ENCODE results near the gene BMP6. TPM values are rescaled to one million over a fixed set of nuclear protein-coding genes. Genes with fewer than 3 reads are reported as not detected.

The BMP6 gene
- total and polyA plus RNA-seq, 2 donors, result 0.19 to 0.82 TPM

GRCh38 chr6:7832904-7833750 is 107.2 kb downstream of the BMP6 start:
- no peaks in the 10 kb centered on the region for H3K9me3 ChIP-seq (ENCODE audit: control insufficient read depth in 2 of 2, insufficient read depth in 1 of 2, low read length in 1 of 2)
- H3K27ac ChIP-seq (ENCODE audit: low read depth in 1 of 2, low read length in 1 of 2), result no peak overlapping the region
- H3K4me1 ChIP-seq (ENCODE audit: control insufficient read depth in 2 of 2, insufficient read depth in 2 of 2, low read length in 2 of 2), result no peaks in the 10 kb centered on the region
- H3K27me3 ChIP-seq (ENCODE audit: control insufficient read depth in 2 of 2, insufficient read depth in 1 of 2, low read length in 1 of 2), result no peaks in the 10 kb centered on the region
- H3K4me3 ChIP-seq (ENCODE audit: low read length in 2 of 2), result no peak overlapping the region
- 90% methylated on average over 9 of the region's 9 CpGs for WGBS
- H3K36me3 ChIP-seq (ENCODE audit: control insufficient read depth in 2 of 2, insufficient read depth in 2 of 2, low read length in 1 of 2), result no peaks in the 10 kb centered on the region
- DNase-seq (ENCODE audit: low read depth in 6 of 9, low spot score in 9 of 9), result no peak

- no peaks in the 10 kb centered on the region for H3K4me1 ChIP-seq (ENCODE audit: control insufficient read depth in 2 of 2, insufficient read depth in 2 of 2, low read length in 2 of 2)
- no peaks in the 10 kb centered on the region for H3K9me3 ChIP-seq (ENCODE audit: control insufficient read depth in 2 of 2, insufficient read depth in 1 of 2, low read length in 1 of 2)
- no peaks in the 10 kb centered on the region for H3K36me3 ChIP-seq (ENCODE audit: control insufficient read depth in 2 of 2, insufficient read depth in 2 of 2, low read length in 1 of 2)
- no peaks in the 10 kb centered on the region for H3K27me3 ChIP-seq (ENCODE audit: control insufficient read depth in 2 of 2, insufficient read depth in 1 of 2, low read length in 1 of 2)
- WGBS, result 89% methylated on average over 4 of the region's 4 CpGs
- no peak overlapping the region for H3K4me3 ChIP-seq (ENCODE audit: low read length in 2 of 2)
- DNase-seq (ENCODE audit: low read depth in 6 of 9, low spot score in 9 of 9), result no peak
- no peak overlapping the region for H3K27ac ChIP-seq (ENCODE audit: low read depth in 1 of 2, low read length in 1 of 2)
Measured at GRCh38 chr6:7833751-7834070, 107.8 kb downstream of the BMP6 start.

DNA sequence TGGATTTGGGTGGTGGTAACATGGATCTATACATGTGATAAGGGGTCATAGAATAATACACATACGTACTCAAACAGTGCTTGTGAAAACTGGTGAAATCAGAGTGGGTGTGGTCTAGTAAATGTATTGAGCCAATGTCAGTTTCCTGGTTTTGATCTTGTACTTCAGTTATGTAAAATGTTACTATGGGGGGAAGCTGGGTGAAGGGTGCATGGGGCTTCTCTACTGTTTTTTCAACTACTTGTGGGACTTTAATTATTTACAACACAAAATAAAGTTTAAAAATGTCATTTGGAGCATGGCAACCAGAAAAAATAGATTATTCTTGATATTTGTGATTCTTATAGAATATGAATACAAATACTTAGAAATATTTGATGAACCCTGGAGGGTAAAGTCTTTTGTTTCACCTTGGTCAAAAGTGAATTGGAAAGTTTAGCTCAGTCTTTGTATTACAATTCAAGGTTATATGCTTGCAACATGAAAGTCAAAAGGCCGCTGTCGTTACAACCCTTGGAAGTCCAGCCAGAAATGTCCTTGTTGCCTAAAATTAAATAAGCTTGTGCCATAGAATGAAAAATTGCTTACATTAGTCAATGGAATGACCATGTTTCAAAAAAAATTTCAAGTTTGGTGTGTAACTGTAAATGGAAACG is 110.6 kb downstream of the BMP6 start:
- H3K27ac ChIP-seq (ENCODE audit: low read depth in 1 of 2, low read length in 1 of 2), result no peak overlapping the region
- H3K4me3 ChIP-seq (ENCODE audit: low read length in 2 of 2), result no peak overlapping the region
- H3K4me1 ChIP-seq (ENCODE audit: control insufficient read depth in 2 of 2, insufficient read depth in 2 of 2, low read length in 2 of 2), result no peaks in the 10 kb centered on the region
- H3K9me3 ChIP-seq (ENCODE audit: control insufficient read depth in 2 of 2, insufficient read depth in 1 of 2, low read length in 1 of 2), result no peaks in the 10 kb centered on the region
- H3K36me3 ChIP-seq (ENCODE audit: control insufficient read depth in 2 of 2, insufficient read depth in 2 of 2, low read length in 1 of 2), result no peaks in the 10 kb centered on the region
- DNase-seq (ENCODE audit: low read depth in 6 of 9, low spot score in 9 of 9), result no peak
- H3K27me3 ChIP-seq (ENCODE audit: control insufficient read depth in 2 of 2, insufficient read depth in 1 of 2, low read length in 1 of 2), result no peaks in the 10 kb centered on the region
- 96% methylated on average over 4 of the region's 4 CpGs for WGBS

DNA sequence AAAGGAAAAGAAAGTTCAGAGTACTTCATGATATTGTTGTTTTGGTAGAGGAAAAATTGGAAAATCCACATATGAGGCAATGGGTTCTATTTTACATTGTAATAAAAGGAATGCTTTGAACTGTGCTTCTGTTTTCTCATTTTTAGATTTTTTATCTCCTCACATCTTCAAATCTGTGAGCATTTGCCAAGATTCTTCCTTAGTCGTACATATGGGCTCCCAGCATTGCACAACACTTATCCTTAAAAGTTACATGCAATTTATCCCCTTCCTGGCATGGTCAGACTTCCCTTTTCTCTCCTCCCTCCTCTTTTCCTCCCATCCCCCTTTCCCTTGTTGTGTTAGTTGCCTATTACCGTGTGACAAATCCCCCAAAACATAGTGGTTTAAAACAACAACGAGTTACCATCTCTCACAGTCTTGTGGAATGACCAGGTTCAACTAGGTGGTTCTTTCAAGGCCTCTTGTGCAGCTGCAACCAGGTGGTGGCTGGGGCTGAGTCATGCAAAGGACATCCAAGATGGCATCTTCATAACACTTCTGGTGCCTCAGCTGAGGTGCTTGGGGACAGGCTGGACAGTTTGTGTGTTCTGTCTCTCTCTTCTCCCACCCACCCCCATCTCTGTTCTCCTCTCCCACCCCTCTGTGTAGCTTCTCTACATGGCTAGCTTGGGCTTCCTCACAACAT is 116.0 kb downstream of the BMP6 start:
- no peak for DNase-seq (ENCODE audit: low read depth in 6 of 9, low spot score in 9 of 9)
- Histone ChIP-seq H3K4me1 (ENCODE audit: control insufficient read depth in 2 of 2, insufficient read depth in 2 of 2, low read length in 2 of 2) (no peaks in the 10 kb centered on the region), H3K27me3 (ENCODE audit: control insufficient read depth in 2 of 2, insufficient read depth in 1 of 2, low read length in 1 of 2) (no peaks in the 10 kb centered on the region), H3K4me3 (ENCODE audit: low read length in 2 of 2) (no peak overlapping the region), H3K9me3 (ENCODE audit: control insufficient read depth in 2 of 2, insufficient read depth in 1 of 2, low read length in 1 of 2) (no peaks in the 10 kb centered on the region), H3K36me3 (ENCODE audit: control insufficient read depth in 2 of 2, insufficient read depth in 2 of 2, low read length in 1 of 2) (no peaks in the 10 kb centered on the region), H3K27ac (ENCODE audit: low read depth in 1 of 2, low read length in 1 of 2) (no peak overlapping the region)
- WGBS, result 88% methylated on average over 3 of the region's 3 CpGs

DNA sequence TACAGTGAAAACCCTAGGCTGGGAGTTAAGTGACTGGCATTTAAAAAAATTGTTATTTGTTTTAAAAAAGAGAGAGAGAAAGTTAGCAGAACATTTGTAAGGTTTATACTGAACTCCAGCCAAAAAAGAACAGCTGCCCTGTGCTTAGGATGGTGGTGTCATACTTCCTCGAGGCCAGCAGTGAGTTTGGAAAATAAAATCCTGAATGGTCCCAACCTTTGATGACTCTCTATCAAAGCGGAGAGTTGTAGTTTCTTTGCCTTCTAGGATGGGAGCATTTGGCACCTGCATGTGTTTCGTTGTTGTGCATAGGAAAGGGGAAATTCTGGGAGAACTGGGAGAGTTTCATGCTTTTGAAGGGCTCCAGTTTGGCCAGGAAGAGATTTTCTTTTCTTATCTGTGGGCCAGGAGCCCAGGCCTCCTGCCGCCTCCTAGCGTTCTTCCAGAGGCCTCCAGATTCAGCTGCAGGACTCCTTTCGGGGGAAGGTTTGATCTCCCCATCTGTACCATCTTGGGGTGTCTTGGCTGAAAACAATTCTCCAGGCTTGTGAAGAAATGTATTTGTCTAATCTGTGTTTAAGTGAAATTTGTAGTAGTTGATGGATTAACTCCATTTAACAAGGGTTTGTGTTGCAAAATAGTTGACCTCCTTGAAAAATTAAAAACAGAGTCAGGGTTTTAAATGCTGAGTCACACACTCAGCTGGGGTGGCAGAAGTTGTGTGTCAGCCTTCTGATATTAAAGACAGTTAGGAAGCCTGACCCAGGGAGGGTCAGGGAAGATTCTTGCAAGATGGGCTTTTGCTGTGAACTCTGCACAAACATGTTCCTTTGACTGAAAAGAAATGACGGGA is 121.3 kb downstream of the BMP6 start:
- H3K27me3 ChIP-seq (ENCODE audit: control insufficient read depth in 2 of 2, insufficient read depth in 1 of 2, low read length in 1 of 2), result no peaks in the 10 kb centered on the region
- no peak overlapping the region for H3K4me3 ChIP-seq (ENCODE audit: low read length in 2 of 2)
- no peak overlapping the region for H3K27ac ChIP-seq (ENCODE audit: low read depth in 1 of 2, low read length in 1 of 2)
- H3K36me3 ChIP-seq (ENCODE audit: control insufficient read depth in 2 of 2, insufficient read depth in 2 of 2, low read length in 1 of 2), result no peaks in the 10 kb centered on the region
- 93% methylated on average over 7 of the region's 7 CpGs for WGBS
- no peak for DNase-seq (ENCODE audit: low read depth in 6 of 9, low spot score in 9 of 9)
- H3K9me3 ChIP-seq (ENCODE audit: control insufficient read depth in 2 of 2, insufficient read depth in 1 of 2, low read length in 1 of 2), result no peaks in the 10 kb centered on the region
- no peaks in the 10 kb centered on the region for H3K4me1 ChIP-seq (ENCODE audit: control insufficient read depth in 2 of 2, insufficient read depth in 2 of 2, low read length in 2 of 2)

GRCh38 chr6:7848229-7848628 is 122.3 kb downstream of the BMP6 start:
- Histone ChIP-seq H3K36me3 (ENCODE audit: control insufficient read depth in 2 of 2, insufficient read depth in 2 of 2, low read length in 1 of 2) (no peaks in the 10 kb centered on the region), H3K4me3 (ENCODE audit: low read length in 2 of 2) (no peak overlapping the region), H3K4me1 (ENCODE audit: control insufficient read depth in 2 of 2, insufficient read depth in 2 of 2, low read length in 2 of 2) (no peaks in the 10 kb centered on the region), H3K27ac (ENCODE audit: low read depth in 1 of 2, low read length in 1 of 2) (no peak overlapping the region), H3K27me3 (ENCODE audit: control insufficient read depth in 2 of 2, insufficient read depth in 1 of 2, low read length in 1 of 2) (no peaks in the 10 kb centered on the region), H3K9me3 (ENCODE audit: control insufficient read depth in 2 of 2, insufficient read depth in 1 of 2, low read length in 1 of 2) (no peaks in the 10 kb centered on the region)
- 84% methylated on average over 4 of the region's 4 CpGs for WGBS
- no peak for DNase-seq (ENCODE audit: low read depth in 6 of 9, low spot score in 9 of 9)

DNA sequence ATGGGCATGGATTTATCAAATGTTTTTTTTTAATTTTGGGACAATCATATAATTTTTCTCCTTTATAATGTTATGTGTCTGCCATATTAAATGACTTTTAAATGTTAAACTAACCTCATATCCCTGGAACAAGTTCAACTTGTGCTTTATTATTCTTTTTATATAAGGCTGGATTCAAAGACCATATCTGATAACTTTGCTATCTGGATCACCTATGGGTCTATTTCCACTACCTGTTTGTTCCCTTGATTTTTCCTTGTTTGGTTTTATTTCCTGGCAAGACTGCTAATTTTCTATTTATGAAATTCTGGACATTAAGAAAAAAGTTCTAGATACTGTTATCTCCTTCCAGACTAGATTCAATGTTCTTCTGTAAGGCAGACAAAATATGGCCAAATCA is 125.9 kb downstream of the BMP6 start:
- no peaks in the 10 kb centered on the region for H3K9me3 ChIP-seq (ENCODE audit: control insufficient read depth in 2 of 2, insufficient read depth in 1 of 2, low read length in 1 of 2)
- no peaks in the 10 kb centered on the region for H3K36me3 ChIP-seq (ENCODE audit: control insufficient read depth in 2 of 2, insufficient read depth in 2 of 2, low read length in 1 of 2)
- no peak overlapping the region for H3K27ac ChIP-seq (ENCODE audit: low read depth in 1 of 2, low read length in 1 of 2)
- no peaks in the 10 kb centered on the region for H3K4me1 ChIP-seq (ENCODE audit: control insufficient read depth in 2 of 2, insufficient read depth in 2 of 2, low read length in 2 of 2)
- H3K27me3 ChIP-seq (ENCODE audit: control insufficient read depth in 2 of 2, insufficient read depth in 1 of 2, low read length in 1 of 2), result no peaks in the 10 kb centered on the region
- no peak overlapping the region for H3K4me3 ChIP-seq (ENCODE audit: low read length in 2 of 2)
- DNase-seq (ENCODE audit: low read depth in 6 of 9, low spot score in 9 of 9), result no peak

DNA sequence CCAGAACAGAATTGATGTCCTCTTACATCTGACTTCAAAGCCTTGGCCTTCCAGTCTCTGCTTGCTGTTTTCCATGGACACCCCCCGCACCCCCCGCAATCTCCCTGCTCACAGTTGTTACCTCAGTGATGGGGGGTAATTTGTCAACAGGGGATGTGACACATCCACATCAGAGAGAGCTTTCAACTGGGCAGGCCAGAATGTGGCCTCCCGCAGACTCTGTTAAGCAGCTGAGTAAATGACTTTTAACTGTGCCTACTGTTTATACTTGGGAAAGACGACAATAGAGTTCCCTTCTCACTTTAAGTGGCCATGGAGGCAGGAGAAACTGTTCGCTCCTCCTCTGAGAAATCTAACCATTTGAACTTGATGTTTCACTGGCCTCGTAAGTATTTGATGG is 133.7 kb downstream of the BMP6 start:
- Histone ChIP-seq H3K4me1 (ENCODE audit: control insufficient read depth in 2 of 2, insufficient read depth in 2 of 2, low read length in 2 of 2) (no peaks in the 10 kb centered on the region), H3K9me3 (ENCODE audit: control insufficient read depth in 2 of 2, insufficient read depth in 1 of 2, low read length in 1 of 2) (no peaks in the 10 kb centered on the region), H3K27ac (ENCODE audit: low read depth in 1 of 2, low read length in 1 of 2) (no peak overlapping the region), H3K36me3 (ENCODE audit: control insufficient read depth in 2 of 2, insufficient read depth in 2 of 2, low read length in 1 of 2) (no peaks in the 10 kb centered on the region), H3K4me3 (ENCODE audit: low read length in 2 of 2) (no peak overlapping the region), H3K27me3 (ENCODE audit: control insufficient read depth in 2 of 2, insufficient read depth in 1 of 2, low read length in 1 of 2) (no peaks in the 10 kb centered on the region)
- DNase-seq (ENCODE audit: low read depth in 6 of 9, low spot score in 9 of 9), result no peak
- 79% methylated on average over 6 of the region's 6 CpGs for WGBS
